B cell (primary cell): ENCODE measurements around the gene CCDC9.

Experiments used
- CTCF ChIP-seq: fragments of 200-600 bp; IDR thresholded peaks from one replicate; pipeline ENCODE4 v1.8.0; 2022; ENCODE audit warnings: antibody characterized with exemption, mild to moderate bottlenecking
- EZH2 ChIP-seq: IDR thresholded peaks from 2 replicates; pipeline ENCODE4 v1.6.1; 2012; ENCODE audit warnings: borderline replicate concordance, low read depth, mild to moderate bottlenecking, moderate library complexity, low read length; ENCODE audit not compliant: insufficient read depth, poor library complexity, severe bottlenecking

DNA sequence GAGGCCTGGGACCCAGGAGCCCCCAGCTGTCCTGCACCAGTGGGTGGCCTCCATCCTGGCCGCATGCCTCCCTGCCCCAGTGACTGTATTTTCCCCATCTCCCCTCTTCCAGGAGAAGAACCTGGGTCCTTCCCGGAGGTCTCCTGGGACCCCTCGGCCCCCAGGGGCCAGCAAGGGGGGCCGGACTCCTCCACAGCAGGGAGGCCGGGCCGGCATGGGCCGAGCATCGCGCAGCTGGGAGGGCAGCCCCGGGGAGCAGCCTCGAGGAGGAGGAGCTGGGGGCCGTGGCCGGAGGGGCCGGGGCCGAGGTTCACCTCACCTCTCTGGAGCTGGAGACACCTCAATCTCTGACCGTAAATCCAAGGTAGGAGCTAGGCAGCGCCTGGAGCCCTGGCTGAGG lies 4.2 kb downstream of the CCDC9 start:
- TF ChIP-seq EZH2 (no peak), CTCF (no peak)
